Panc1 (cell line): Measurements from ENCODE around the gene ZNF175. TPM values are rescaled to one million over a fixed set of nuclear protein-coding genes. Genes with fewer than 3 reads are reported as not detected.

Source experiments
- ATAC-seq: fragments of 200-7000 bp; cut with Tn5 transposase; 2 replicates; pipeline ENCODE4 v1.9.1; 2020; ENCODE audit warnings: mild to moderate bottlenecking, moderate library complexity
- BruUV-seq: library from RNA; stranded (reverse); fragments of 400-500 nt; replicated peaks from 2 replicates; lab custom pipeline; 2021; lab: Mats Ljungman, UMichigan
- CTCF ChIA-PET: fragments of 300-600 bp; sonication (Branson Sonifier 250); formaldehyde crosslinking; loops from one replicate; lab custom pipeline; 2022; ENCODE audit warnings: antibody characterized with exemption; lab: Charles Lee
- POLR2A ChIA-PET: fragments of 300-600 bp; sonication (Branson Sonifier 250); formaldehyde crosslinking; loops from one replicate; lab custom pipeline; 2022; ENCODE audit warnings: antibody characterized with exemption; lab: Charles Lee
- DNase-seq: peaks from one replicate; pipeline ENCODE4 v3.0.0-alpha.2; 2010; ENCODE audit warnings: low read depth, low spot score
- H3K27ac ChIP-seq: 2 replicates; pipeline ENCODE4 v1.5.1; 2011; ENCODE audit warnings: mild to moderate bottlenecking, low read length, inconsistent platforms
- H3K27me3 ChIP-seq: fragments of 200-500 bp; sonication (Bioruptor generic); 2 replicates; pipeline ENCODE4 v1.6.0; 2014; ENCODE audit warnings: low read length, inconsistent platforms; ENCODE audit not compliant: control insufficient read depth, insufficient read depth
- H3K36me3 ChIP-seq: fragments of 200-500 bp; sonication (Bioruptor generic); 2 replicates; pipeline ENCODE4 v1.5.1; 2014; ENCODE audit warnings: inconsistent platforms, mild to moderate bottlenecking, low read length, moderate library complexity; ENCODE audit not compliant: control insufficient read depth, insufficient read depth
- H3K4me1 ChIP-seq: 2 replicates; pipeline ENCODE4 v1.5.1; 2011; ENCODE audit warnings: inconsistent platforms, mild to moderate bottlenecking, low read length, moderate library complexity; ENCODE audit not compliant: control insufficient read depth, insufficient read depth
- H3K4me3 ChIP-seq, 2 experiments: 2 replicates each; pipeline ENCODE4 v1.5.1; 2011 to 2012; ENCODE audit warnings: low read depth in 2 of 2, low read length in 2 of 2, mild to moderate bottlenecking in 2 of 2, inconsistent platforms in 1 of 2, moderate library complexity in 1 of 2
- H3K9me3 ChIP-seq: fragments of 200-500 bp; sonication (Bioruptor generic); 2 replicates; pipeline ENCODE4 v1.5.1; 2014; ENCODE audit warnings: low read depth, mild to moderate bottlenecking, inconsistent platforms, low read length, moderate library complexity; ENCODE audit not compliant: control insufficient read depth, insufficient read depth
- POLR2AphosphoS5 ChIP-seq: IDR thresholded peaks from 2 replicates; pipeline ENCODE4 v1.6.1; 2012; ENCODE audit warnings: mild to moderate bottlenecking, low read depth, low read length, moderate library complexity
- SIN3A ChIP-seq: IDR thresholded peaks from 2 replicates; pipeline ENCODE4 v1.6.1; 2012; ENCODE audit warnings: low read depth, mild to moderate bottlenecking, low read length, moderate library complexity, borderline replicate concordance; ENCODE audit not compliant: insufficient read depth
- TCF7L2 ChIP-seq: IDR thresholded peaks from 2 replicates; pipeline ENCODE4 v1.6.1; 2011; ENCODE audit warnings: mild to moderate bottlenecking, low read depth, low read length, inconsistent platforms
- in situ Hi-C: cut with HindIII; loops from 2 replicates; pipeline ENCODE4 v1.10.0; 2016; ENCODE audit warnings: low sequenced_read_pairs, low pct_unique_long_range_greater_than_20kb
- intact Hi-C: fragments of 100-400 bp; cut with micrococcal nuclease; formaldehyde crosslinking; loops from one replicate; pipeline ENCODE4 v1.10.0; 2022; ENCODE audit not compliant: unreplicated experiment
- total RNA-seq: library from RNA; stranded (reverse); gene quantifications from one replicate; pipeline ENCODE4 v1.2.1, GENCODE V29; 2021; ENCODE audit not compliant: unreplicated experiment
- TF ChIP-seq, protein P1 (sequence below), 2 experiments: IDR thresholded peaks; 2 replicates each; pipeline ENCODE4 v1.6.1; 2011 to 2012; ENCODE audit warnings: low read depth in 2 of 2, control low read depth in 1 of 2, low read length in 1 of 2, mild to moderate bottlenecking in 1 of 2, moderate library complexity in 1 of 2; ENCODE audit not compliant: insufficient read depth in 1 of 2
- TF ChIP-seq, protein P2 (sequence below): fragments of 450-650 bp; IDR thresholded peaks from 2 replicates; pipeline ENCODE4 v1.5.1; 2017; ENCODE audit warnings: mild to moderate bottlenecking

ZNF175 gene
- total RNA-seq, 1 experiment from 2014 or later, result 7.3 TPM

DNA sequence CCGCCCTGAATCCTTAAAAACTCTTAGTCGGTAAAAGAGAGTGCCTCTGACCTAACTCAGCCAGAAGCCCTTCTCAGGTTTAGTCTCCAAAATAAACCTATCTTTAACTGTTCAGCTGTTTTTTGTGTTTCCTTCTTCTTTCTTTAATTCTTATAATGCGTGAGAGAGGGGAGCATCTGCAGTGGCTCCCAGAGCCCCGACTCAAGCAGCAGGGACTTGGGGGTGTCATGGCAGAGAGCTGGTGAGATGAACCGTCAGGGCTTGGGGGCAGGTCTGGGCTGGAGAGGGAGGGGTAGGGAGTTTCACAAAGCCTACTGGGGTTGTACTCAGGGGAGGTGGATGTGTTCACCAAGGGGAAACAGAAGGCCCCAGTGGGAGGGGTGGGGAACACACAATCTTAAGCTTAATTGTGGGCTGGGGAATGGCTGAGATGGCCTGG, 22.9 kb upstream of the ZNF175 start:
- POLR2A ChIA-PET, result no interaction called here
- TF ChIP-seq TCF7L2 (no peak), POLR2AphosphoS5 (no peak), SIN3A (no peak)
- TF ChIP-seq, protein P1, sequence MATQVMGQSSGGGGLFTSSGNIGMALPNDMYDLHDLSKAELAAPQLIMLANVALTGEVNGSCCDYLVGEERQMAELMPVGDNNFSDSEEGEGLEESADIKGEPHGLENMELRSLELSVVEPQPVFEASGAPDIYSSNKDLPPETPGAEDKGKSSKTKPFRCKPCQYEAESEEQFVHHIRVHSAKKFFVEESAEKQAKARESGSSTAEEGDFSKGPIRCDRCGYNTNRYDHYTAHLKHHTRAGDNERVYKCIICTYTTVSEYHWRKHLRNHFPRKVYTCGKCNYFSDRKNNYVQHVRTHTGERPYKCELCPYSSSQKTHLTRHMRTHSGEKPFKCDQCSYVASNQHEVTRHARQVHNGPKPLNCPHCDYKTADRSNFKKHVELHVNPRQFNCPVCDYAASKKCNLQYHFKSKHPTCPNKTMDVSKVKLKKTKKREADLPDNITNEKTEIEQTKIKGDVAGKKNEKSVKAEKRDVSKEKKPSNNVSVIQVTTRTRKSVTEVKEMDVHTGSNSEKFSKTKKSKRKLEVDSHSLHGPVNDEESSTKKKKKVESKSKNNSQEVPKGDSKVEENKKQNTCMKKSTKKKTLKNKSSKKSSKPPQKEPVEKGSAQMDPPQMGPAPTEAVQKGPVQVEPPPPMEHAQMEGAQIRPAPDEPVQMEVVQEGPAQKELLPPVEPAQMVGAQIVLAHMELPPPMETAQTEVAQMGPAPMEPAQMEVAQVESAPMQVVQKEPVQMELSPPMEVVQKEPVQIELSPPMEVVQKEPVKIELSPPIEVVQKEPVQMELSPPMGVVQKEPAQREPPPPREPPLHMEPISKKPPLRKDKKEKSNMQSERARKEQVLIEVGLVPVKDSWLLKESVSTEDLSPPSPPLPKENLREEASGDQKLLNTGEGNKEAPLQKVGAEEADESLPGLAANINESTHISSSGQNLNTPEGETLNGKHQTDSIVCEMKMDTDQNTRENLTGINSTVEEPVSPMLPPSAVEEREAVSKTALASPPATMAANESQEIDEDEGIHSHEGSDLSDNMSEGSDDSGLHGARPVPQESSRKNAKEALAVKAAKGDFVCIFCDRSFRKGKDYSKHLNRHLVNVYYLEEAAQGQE (IDR thresholded peaks at IDR 0.05; ENCODE audit: insufficient read depth in 1 of 2, low read depth in 2 of 2, low read length in 1 of 2), result no peak
- TF ChIP-seq, protein P2, sequence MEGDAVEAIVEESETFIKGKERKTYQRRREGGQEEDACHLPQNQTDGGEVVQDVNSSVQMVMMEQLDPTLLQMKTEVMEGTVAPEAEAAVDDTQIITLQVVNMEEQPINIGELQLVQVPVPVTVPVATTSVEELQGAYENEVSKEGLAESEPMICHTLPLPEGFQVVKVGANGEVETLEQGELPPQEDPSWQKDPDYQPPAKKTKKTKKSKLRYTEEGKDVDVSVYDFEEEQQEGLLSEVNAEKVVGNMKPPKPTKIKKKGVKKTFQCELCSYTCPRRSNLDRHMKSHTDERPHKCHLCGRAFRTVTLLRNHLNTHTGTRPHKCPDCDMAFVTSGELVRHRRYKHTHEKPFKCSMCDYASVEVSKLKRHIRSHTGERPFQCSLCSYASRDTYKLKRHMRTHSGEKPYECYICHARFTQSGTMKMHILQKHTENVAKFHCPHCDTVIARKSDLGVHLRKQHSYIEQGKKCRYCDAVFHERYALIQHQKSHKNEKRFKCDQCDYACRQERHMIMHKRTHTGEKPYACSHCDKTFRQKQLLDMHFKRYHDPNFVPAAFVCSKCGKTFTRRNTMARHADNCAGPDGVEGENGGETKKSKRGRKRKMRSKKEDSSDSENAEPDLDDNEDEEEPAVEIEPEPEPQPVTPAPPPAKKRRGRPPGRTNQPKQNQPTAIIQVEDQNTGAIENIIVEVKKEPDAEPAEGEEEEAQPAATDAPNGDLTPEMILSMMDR, result no peak
- Histone ChIP-seq H3K4me3 (no peak overlapping the region), H3K36me3 (no peaks in the 10 kb centered on the region), H3K4me1 (no peaks in the 10 kb centered on the region), H3K27me3 (0 out of 2 replicates have a peak, but pooled peaks cover 2% of the 10 kb centered on the region), H3K27ac (no peak overlapping the region), H3K9me3 (no peaks in the 10 kb centered on the region)
- no peak for DNase-seq
- CTCF ChIA-PET, result no interaction called here
- intact Hi-C loops (no loop called here), in situ Hi-C loops (no loop called here)
- no peak for ATAC-seq
- BruUV-seq, result no TSS peak

DNA sequence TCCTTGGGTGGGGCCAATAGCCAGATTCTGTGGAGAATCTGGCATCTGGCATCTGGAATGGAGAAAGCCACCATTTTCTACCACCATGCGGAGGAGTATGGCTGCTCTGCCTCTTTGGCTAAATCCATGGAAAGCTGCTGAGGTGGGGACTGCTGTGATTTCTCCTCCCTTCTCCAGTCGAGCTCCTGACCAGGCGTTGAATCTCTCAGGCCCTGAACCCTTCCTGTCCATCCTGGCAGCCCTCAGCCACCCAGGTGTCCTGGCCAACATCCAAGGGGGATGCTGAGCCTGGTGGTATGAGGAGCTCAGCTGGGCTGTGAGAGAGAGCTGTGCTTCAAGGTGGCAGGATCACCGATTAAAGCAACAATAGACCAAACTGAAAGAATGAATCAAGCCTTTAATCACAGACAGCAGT, 22.2 kb upstream of the ZNF175 start:
- DNase-seq, result no peak
- H3K36me3 ChIP-seq, result no peaks in the 10 kb centered on the region
- H3K27me3 ChIP-seq, result 0 out of 2 replicates have a peak, but pooled peaks cover 2% of the 10 kb centered on the region
- no peaks in the 10 kb centered on the region for H3K9me3 ChIP-seq
- no peak for ATAC-seq
- in situ Hi-C loops (no loop called here), intact Hi-C loops (no loop called here)
- no peaks in the 10 kb centered on the region for H3K4me1 ChIP-seq
- BruUV-seq, result no TSS peak
- TF ChIP-seq, protein P1 (IDR thresholded peaks at IDR 0.05; ENCODE audit: insufficient read depth in 1 of 2, low read depth in 2 of 2, low read length in 1 of 2), result no peak
- TF ChIP-seq TCF7L2, result no peak
- TF ChIP-seq, protein P2, result no peak
- no peak for TF ChIP-seq SIN3A
- no peak for TF ChIP-seq POLR2AphosphoS5
- ChIA-PET CTCF (no interaction called here), POLR2A (no interaction called here)
- no peak overlapping the region for H3K4me3 ChIP-seq
- no peak overlapping the region for H3K27ac ChIP-seq
